HEK293 (cell line): ENCODE data around the gene UNCX.

Experiments used
- CTCF ChIP-seq: fragments of 450-650 bp; formaldehyde crosslinking; IDR thresholded peaks from 2 replicates; pipeline ENCODE4 v1.5.1; 2016; ENCODE audit warnings: missing biosample characterization, missing genetic modification characterization
- TF ChIP-seq, protein P1 (sequence below): fragments of 450-650 bp; formaldehyde crosslinking; IDR thresholded peaks from 2 replicates; pipeline ENCODE4 v1.5.1; 2016; ENCODE audit warnings: missing biosample characterization, missing genetic modification characterization

DNA sequence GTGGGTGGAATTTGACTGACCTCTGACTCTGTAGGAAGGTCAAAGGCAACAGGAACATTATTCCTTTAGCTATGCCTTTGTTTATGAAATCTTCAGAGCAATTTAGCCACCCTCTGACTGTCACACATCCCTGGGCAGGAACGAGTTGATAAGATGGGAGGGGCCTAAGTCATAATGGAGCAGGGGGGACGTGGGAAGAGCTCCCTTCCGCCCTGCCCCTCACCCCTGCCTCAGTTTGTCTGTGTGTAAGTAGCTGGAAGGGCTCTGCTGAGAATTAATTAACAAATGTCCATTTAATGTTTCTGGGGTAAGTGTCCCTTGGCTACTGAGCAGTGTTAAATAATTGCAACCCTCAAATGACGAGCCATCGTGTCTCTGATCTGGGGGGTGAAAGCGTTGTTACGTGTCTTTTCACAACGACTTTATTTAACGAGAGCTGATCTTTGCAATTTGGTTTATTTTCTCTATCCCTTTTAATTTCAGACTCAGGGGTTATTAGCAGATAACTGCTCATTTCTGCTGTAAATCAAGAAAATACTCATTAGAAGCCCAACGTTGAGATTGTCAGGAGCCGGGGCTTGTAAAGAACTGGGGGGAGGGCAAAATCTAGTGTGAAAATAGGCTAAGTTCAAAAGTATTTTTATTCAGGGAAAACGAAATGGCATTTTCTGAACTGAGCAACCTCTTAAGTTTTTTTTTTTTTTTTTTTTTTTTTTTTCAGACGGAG lies 12.5 kb upstream of the UNCX start:
- TF ChIP-seq CTCF: no peak
- TF ChIP-seq, protein P1, sequence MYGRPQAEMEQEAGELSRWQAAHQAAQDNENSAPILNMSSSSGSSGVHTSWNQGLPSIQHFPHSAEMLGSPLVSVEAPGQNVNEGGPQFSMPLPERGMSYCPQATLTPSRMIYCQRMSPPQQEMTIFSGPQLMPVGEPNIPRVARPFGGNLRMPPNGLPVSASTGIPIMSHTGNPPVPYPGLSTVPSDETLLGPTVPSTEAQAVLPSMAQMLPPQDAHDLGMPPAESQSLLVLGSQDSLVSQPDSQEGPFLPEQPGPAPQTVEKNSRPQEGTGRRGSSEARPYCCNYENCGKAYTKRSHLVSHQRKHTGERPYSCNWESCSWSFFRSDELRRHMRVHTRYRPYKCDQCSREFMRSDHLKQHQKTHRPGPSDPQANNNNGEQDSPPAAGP (tag by site-specific recombination): no peak
